ENCODE data around the gene LRRC3C.

DNA sequence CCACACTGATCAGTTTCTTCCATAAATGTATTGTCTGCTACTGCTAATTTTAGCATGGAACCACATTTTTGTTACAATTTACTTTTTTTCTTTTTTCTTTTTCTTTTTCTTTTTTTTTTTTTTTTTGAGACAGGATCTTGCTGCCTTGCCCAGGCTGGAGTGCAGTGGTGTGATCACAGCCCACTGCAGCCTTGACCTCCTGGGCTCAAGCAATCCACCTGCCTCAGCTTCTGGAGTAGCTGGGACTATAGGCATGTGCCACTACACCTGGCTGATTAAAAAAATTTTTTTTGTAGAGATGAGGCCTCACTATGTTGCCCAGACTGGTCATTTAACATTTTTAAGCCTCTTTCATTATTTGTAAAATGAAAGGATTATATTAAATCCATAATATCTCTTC is 40.5 kb upstream of the LRRC3C start:
- no peak for TF ChIP-seq POLR2A (IDR thresholded peaks at IDR 0.05; ENCODE audit: low read length)
- no peak for TF ChIP-seq GATA1 (IDR thresholded peaks at IDR 0.05; ENCODE audit: low read depth, low read length)

All from erythroblast (primary cell).